HG02678 (cell line): ENCODE results near the gene PLCB1.
"Not testable (repeated sequence)": the region's sequence is repeated elsewhere in the genome, so short reads cannot be mapped to it uniquely, and the experiment has no call there.

Experiments used
- ATAC-seq: cut with Tn5 transposase; IDR thresholded peaks from one replicate; pipeline ENCODE4 v1.9.1; 2021; ENCODE audit warnings: mild to moderate bottlenecking, moderate library complexity; ENCODE audit not compliant: unreplicated experiment

PLCB1 gene

DNA sequence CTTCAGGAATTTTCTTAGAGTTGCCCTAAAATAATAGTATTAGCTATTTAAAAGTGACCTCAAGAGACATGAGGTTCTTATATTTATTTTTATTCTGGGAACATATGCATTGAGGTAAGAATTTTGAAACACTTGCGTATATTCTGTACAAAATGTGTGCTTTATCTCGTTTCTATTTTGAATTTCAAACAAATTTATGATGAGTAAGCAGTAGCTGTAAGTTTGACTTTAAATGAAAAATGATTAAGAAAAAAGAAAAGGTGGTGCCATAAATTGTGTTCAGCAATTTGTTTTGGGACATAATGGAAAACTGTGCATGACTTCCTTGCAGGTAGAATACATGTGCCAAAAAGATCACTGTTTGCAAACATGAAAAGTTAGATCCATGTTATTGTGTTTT, 503.8 kb downstream of the PLCB1 start:
- no peak for ATAC-seq

DNA sequence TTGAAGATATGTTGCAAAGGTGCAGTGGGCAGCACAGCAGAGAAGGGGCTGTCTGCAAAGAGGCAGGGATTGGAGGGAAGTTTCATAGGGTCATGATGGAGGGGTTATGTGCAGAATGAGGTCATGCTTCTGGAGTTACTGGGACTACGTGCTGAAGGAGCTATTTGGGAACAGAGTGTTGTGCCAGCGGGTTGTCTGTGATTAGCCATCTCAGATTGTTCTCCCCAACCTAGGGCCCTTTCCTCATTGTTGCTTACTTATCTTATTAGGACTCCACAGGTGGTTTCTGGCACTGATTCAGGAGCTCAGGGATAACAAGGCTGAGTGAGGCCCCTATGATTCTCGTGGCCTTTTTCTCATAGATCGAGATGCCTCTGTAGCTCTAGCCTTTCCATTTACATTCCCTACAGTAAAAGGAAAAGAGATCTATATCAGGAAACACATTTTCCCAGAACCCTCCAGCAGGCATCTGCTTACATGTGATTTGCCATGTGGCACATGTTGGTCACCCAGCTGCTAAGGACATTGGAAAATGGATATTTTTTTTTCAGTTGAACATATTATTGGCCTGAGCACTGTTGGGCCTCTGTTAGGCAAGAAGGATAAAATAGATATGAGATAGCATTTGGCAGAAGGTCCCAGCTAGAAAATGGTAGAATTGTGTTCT, 507.2 kb downstream of the PLCB1 start:
- ATAC-seq, result no peak

GRCh38 chr20:8640461-8640860, 508.4 kb downstream of the PLCB1 start:
- ATAC-seq, result no peak

DNA sequence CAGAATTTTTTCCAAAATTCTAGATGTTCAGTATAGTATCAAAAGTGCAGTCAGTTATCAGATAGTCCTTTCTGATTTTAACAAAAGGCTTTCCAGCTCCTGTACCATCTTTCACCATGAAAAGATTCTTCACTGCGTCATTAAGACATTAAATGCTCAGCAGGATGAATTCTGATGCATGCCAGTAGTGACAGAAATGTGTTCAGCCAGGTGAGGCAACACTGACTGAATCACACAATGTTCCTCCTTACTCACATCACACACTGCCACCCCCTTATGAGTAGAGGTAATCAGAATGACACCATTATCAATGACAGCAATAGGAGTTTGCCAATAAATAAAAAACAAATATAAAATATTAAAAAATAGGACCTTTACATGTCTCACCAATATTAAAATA, 510.2 kb downstream of the PLCB1 start:
- ATAC-seq, result no peak

GRCh38 chr20:8644468-8644867, 512.4 kb downstream of the PLCB1 start:
- ATAC-seq, result not testable (repeated sequence)

DNA sequence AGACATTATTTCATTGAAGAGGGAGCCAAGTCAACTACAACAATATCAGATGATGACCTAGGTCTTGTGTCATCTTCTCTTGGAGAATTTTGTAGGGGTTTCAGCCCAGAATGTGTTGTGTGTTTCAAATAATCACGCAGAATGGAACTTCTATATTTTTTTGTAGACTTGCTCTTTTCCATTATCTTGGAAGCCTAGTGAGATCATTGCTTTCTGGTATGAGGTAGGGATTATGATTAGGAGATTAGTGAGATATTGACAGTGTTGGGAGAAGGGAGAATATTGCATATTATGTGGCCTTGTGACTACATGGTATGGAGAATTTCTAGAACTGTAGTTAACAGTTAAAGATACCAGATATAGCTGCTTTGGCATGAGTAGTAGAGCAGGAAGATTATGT, 513.3 kb downstream of the PLCB1 start:
- no peak for ATAC-seq

DNA sequence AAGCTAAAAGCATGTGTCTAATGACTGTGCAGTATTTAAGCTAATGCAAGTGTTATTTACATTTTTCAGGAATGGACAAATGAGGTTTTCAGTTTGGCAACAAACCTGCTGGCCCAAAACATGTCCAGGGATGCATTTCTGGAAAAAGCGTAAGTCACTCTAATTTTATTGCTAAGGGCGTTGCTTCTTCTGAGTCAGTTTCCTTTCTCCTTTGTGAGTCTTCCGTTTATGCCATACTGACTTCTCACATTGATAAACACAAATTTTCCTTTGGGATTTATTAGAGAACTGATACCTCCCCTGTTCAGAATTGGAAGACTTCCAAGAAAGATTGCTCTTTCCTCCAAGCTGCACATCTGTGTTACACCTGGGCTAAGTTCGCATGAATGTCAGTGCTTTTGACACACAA, 514.0 kb downstream of the PLCB1 start:
- ATAC-seq, result no peak

- ATAC-seq, result no peak
These were observed 514.6 kb downstream of the PLCB1 start for GRCh38 chr20:8646716-8647115.

GRCh38 chr20:8647961-8648441, 515.9 kb downstream of the PLCB1 start:
- no peak for ATAC-seq

DNA sequence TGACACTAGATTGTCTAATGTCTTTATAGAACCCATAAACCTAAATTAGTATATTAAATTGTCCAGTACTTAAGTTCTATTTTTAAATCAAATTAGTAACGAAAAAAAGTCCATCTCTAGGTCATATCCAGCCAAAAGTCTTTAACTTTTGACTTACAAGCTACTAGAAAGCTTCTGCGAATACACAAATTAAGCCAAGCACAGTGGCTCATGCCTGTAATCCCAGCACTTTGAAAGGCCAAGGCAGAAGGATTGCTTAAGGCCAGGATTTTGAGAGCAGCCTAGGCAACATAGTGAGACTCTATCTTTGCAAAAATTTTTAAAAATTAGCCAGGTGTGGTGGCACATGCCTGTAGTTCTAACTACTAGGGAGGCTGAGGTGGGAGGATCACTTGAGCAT, 516.4 kb downstream of the PLCB1 start:
- no peak for ATAC-seq

DNA sequence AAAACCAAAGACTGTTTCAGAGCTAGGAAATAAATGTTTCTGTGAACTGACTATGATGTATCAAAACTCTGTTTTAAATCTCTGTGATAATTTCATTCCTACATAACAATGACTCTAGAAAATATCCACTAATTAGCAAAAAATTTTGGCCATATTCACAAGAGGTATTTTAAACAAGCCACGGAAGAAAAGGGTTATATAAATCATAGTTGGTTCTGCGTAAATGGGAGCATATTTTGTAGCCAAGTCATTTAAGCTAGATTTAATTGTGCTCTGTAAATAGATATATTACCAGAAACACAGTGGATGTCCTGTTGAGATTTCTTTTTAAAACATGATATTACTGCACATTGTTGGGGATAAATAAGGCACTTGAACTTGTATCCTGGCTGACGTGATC, 520.3 kb downstream of the PLCB1 start:
- no peak for ATAC-seq

DNA sequence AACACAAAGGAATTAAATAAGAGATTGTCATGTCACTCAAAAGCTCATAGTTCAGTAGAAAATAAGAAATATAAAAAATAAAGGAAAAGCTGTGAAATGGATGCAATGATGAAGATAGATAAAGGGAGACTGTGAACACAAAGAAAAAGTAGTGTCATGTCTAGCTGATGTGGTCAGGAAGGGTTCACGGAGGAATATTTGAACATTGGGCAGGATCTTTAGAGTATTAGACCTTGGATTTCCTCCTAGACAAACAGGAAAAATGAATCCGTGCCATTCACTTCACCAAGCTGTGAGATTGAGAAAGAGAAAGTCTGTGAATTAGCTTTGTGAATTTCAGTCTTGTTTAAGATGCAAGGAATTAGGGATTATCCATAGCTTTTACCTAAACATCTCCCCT, 522.4 kb downstream of the PLCB1 start:
- ATAC-seq, result no peak

DNA sequence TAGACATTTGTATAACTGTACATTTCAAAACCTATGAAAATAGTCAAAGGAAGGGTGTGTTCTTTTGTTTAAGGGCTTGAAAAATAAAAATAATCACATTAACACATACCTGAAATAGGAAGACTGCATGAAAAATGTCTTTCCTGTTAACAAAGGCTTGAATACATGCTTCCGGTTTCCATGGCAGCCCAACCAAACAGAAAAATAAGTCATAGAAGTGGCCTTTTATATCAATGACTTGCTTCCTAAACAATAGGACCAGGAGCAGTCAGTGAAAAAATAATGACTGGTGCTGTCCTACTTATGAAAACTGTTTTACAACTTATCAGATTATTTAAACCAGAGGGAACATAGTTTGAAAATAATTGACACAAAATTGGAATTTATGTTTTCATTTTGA, 524.3 kb downstream of the PLCB1 start:
- no peak for ATAC-seq

DNA sequence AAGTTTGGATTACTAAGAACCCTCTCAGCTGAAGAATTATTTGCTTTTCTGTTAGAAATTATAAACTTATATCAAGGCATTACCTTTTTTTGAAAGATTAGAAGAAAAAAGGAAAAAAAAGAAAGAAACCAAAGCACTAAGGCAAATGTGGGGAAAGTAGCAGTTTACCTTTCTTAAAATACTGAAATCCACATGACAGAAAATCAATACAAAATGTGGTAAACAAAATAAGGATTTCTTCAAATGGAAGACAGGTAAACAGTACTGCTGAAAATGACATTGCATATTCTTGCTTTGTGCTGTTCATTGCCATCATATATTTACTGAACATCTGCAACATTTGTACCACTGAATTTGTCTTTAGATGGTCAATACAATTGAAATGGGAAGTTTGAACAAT, 525.6 kb downstream of the PLCB1 start:
- no peak for ATAC-seq

- ATAC-seq, result no peak
These were observed 526.0 kb downstream of the PLCB1 start for GRCh38 chr20:8658103-8658502.

- no peak for ATAC-seq
These were observed 529.3 kb downstream of the PLCB1 start for GRCh38 chr20:8661229-8661952.

DNA sequence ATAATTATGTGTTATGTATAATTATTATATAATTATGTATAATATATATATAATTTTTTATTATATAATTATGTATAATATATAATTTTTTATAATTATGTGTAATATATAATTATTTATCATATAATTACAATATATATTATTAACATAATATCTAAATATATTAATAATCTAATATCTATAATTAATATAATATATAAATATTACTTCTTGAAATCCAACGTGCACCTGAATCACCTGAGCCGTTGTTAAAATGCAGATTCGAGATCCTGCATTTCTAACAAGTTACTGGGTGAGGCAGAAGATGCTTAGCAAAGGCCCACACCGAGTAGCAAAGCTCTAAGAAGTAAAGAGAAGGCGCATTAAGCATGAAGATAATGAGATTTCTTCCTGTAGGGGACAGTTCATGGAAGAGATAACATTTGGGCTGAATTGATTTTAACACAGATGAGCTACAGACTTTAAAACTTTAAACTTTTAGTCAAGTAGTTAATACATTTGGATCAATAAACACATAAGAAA, 530.4 kb downstream of the PLCB1 start:
- no peak for ATAC-seq

GRCh38 chr20:8663424-8663823, 531.4 kb downstream of the PLCB1 start:
- no peak for ATAC-seq

GRCh38 chr20:8664778-8665177, 532.7 kb downstream of the PLCB1 start:
- no peak for ATAC-seq

GRCh38 chr20:8667306-8667705, 535.2 kb downstream of the PLCB1 start:
- ATAC-seq, result no peak

GRCh38 chr20:8670207-8670892, 538.3 kb downstream of the PLCB1 start:
- ATAC-seq, result no peak

GRCh38 chr20:8670893-8671215, 538.8 kb downstream of the PLCB1 start:
- no peak for ATAC-seq
